HG02610 (cell line): ENCODE results near the gene YWHAQ.
"Not testable (repeated sequence)": the region's sequence is repeated elsewhere in the genome, so short reads cannot be mapped to it uniquely, and the experiment has no call there.

Source experiments
- ATAC-seq: cut with Tn5 transposase; IDR thresholded peaks from one replicate; pipeline ENCODE4 v1.9.1; 2021; ENCODE audit warnings: mild to moderate bottlenecking, moderate library complexity; ENCODE audit not compliant: unreplicated experiment

The YWHAQ gene

GRCh38 chr2:9555297-9556120 is 75.3 kb downstream of the YWHAQ start, which contains the start of gene ADAM17:
ADAM17 (minus strand) TSS chr2:9555830; CDS start chr2:9555605, 225 bp downstream.
- peak; percentile 86 for ATAC-seq

GRCh38 chr2:9554921-9555296 is 75.9 kb downstream of the YWHAQ start:
- no peak for ATAC-seq

- ATAC-seq: peak; percentile 23
Measured at GRCh38 chr2:9552219-9553178, 78.3 kb downstream of the YWHAQ start.

GRCh38 chr2:9550859-9551391 is 79.9 kb downstream of the YWHAQ start:
- ATAC-seq: not testable (repeated sequence)

- no peak for ATAC-seq
Measured at GRCh38 chr2:9549420-9549819, 81.4 kb downstream of the YWHAQ start.

- peak; percentile 59 for ATAC-seq
Measured at GRCh38 chr2:9548506-9548905, 82.3 kb downstream of the YWHAQ start.

GRCh38 chr2:9547262-9547991 is 83.4 kb downstream of the YWHAQ start:
- ATAC-seq: no peak

GRCh38 chr2:9545502-9545901 is 85.3 kb downstream of the YWHAQ start:
- no peak for ATAC-seq

- no peak for ATAC-seq
Measured at GRCh38 chr2:9543557-9543956, 87.2 kb downstream of the YWHAQ start.

- no peak for ATAC-seq
Measured at GRCh38 chr2:9539531-9539930, 91.3 kb downstream of the YWHAQ start.

GRCh38 chr2:9538000-9538507 is 92.7 kb downstream of the YWHAQ start:
- ATAC-seq: no peak

- ATAC-seq: no peak
Measured at GRCh38 chr2:9536504-9536903, 94.3 kb downstream of the YWHAQ start.

- ATAC-seq: no peak
Measured at GRCh38 chr2:9535177-9535576, 95.6 kb downstream of the YWHAQ start.
